SK-N-SH (cell line): ENCODE measurements around the gene ZDHHC16. TPM values are rescaled to one million over a fixed set of nuclear protein-coding genes. Genes with fewer than 3 reads are reported as not detected.

Experiments used
- CTCF ChIA-PET: fragments of 300-600, 350-600 bp; formaldehyde crosslinking; extraction: SDS; loops from one replicate; lab custom pipeline; 2021; lab: Yijun Ruan, JAX
- POLR2A ChIA-PET: fragments of 350-600 bp; sonication (Branson Sonifier 250); formaldehyde crosslinking; extraction: SDS; loops from one replicate; lab custom pipeline; 2020; ENCODE audit warnings: antibody characterized with exemption, inconsistent platforms; lab: Yijun Ruan, JAX
- DNase-seq: peaks from one replicate; pipeline ENCODE4 v3.0.0; 2012
- H2AFZ ChIP-seq: fragments of 200-600 bp; sonication (generic); 2 replicates; pipeline ENCODE4 v1.8.1; 2016; ENCODE audit warnings: antibody characterized with exemption, mild to moderate bottlenecking, low read depth
- H3F3A ChIP-seq: fragments of 200-600 bp; sonication (generic); replicated peaks from 2 replicates; pipeline ENCODE3; 2016; ENCODE audit warnings: antibody characterized with exemption, mild to moderate bottlenecking; ENCODE audit not compliant: insufficient read depth
- H3K27ac ChIP-seq, 2 experiments: fragments of 200-500 bp in 1 of 2; fragments of 200-600 bp in 1 of 2; sonication (Bioruptor generic) in 1 of 2; sonication (generic), shearing (Covaris generic) in 1 of 2; 2 replicates each; pipeline versions ENCODE4 v1.5.1 to v1.6.1; 2014 to 2016; ENCODE audit warnings: low read depth in 2 of 2, inconsistent platforms in 1 of 2, low read length in 1 of 2, mild to moderate bottlenecking in 1 of 2, mixed read lengths in 1 of 2
- H3K27me3 ChIP-seq: fragments of 200-600 bp; sonication (generic), shearing (Covaris generic); 2 replicates; pipeline ENCODE4 v1.6.1; 2016; ENCODE audit warnings: mixed run types; ENCODE audit not compliant: insufficient read depth
- H3K36me3 ChIP-seq, 2 experiments: fragments of 200-500 bp in 1 of 2; fragments of 200-600 bp in 1 of 2; sonication (Bioruptor generic) in 1 of 2; sonication (generic) in 1 of 2; replicated peaks in 1 of 2; 2 replicates each; pipeline versions ENCODE3 to v1.5.1; 2014 to 2016; ENCODE audit warnings: low read length in 1 of 2, mild to moderate bottlenecking in 1 of 2; ENCODE audit not compliant: insufficient read depth in 2 of 2, control insufficient read depth in 1 of 2
- H3K4me1 ChIP-seq, 2 experiments: fragments of 200-500 bp in 1 of 2; fragments of 200-600 bp in 1 of 2; sonication (Bioruptor generic) in 1 of 2; sonication (generic), shearing (Covaris generic) in 1 of 2; 2 replicates each; pipeline versions ENCODE4 v1.5.1 to v1.6.1; 2014 to 2016; ENCODE audit warnings: low read depth in 1 of 2, low read length in 1 of 2, mixed run types in 1 of 2; ENCODE audit not compliant: insufficient read depth in 2 of 2, control insufficient read depth in 1 of 2
- H3K4me2 ChIP-seq: fragments of 200-600 bp; sonication (generic), shearing (Covaris generic); 2 replicates; pipeline ENCODE4 v1.6.1; 2017; ENCODE audit warnings: mixed run types
- H3K4me3 ChIP-seq, 2 experiments: fragments of 200-500 bp in 1 of 2; fragments of 200-600 bp in 1 of 2; sonication (Bioruptor generic) in 1 of 2; sonication (generic), shearing (Covaris generic) in 1 of 2; 2 replicates each; pipeline versions ENCODE4 v1.5.1 to v1.8.1; 2014 to 2016; ENCODE audit warnings: low read depth in 2 of 2, inconsistent platforms in 1 of 2, low read length in 1 of 2, mild to moderate bottlenecking in 1 of 2, mixed read lengths in 1 of 2, moderate library complexity in 1 of 2
- H3K79me2 ChIP-seq: fragments of 200-600 bp; sonication (generic); 2 replicates; pipeline ENCODE4 v1.8.1; 2017; ENCODE audit warnings: mild to moderate bottlenecking; ENCODE audit not compliant: insufficient read depth
- H3K9ac ChIP-seq: fragments of 200-600 bp; sonication (generic); 2 replicates; pipeline ENCODE4 v1.6.1; 2017; ENCODE audit warnings: mixed run types
- H3K9me2 ChIP-seq: fragments of 200-600 bp; sonication (generic); 2 replicates; pipeline ENCODE4 v1.6.1; 2017; ENCODE audit warnings: mixed run types
- H3K9me3 ChIP-seq: fragments of 200-600 bp; sonication (generic); 2 replicates; pipeline ENCODE4 v1.6.1; 2017; ENCODE audit warnings: mixed run types, mild to moderate bottlenecking, moderate library complexity
- H4K20me1 ChIP-seq: fragments of 200-600 bp; sonication (generic); 2 replicates; pipeline ENCODE4 v1.6.1; 2017; ENCODE audit warnings: mild to moderate bottlenecking, mixed run types; ENCODE audit not compliant: insufficient read depth
- CHD2 ChIP-seq: fragments of 150-350 bp; IDR thresholded peaks from 2 replicates; pipeline ENCODE4 v1.6.1; 2018; ENCODE audit warnings: low read length; ENCODE audit not compliant: partially characterized antibody
- GABPA ChIP-seq: IDR thresholded peaks from 2 replicates; pipeline ENCODE4 v1.4.0; 2012; ENCODE audit warnings: low read depth, mild to moderate bottlenecking
- MEF2A ChIP-seq: IDR thresholded peaks from 2 replicates; pipeline ENCODE4 v1.4.0; 2012; ENCODE audit warnings: low read depth, borderline replicate concordance
- RAD21 ChIP-seq: IDR thresholded peaks from 2 replicates; pipeline ENCODE4 v1.6.1; 2012; ENCODE audit warnings: mild to moderate bottlenecking, low read length
- RCOR1 ChIP-seq: fragments of 150-350 bp; IDR thresholded peaks from 2 replicates; pipeline ENCODE4 v1.6.1; 2017; ENCODE audit warnings: antibody characterized with exemption, low read length
- RXRA ChIP-seq: IDR thresholded peaks from 2 replicates; pipeline ENCODE4 v1.4.0; 2012; ENCODE audit warnings: low read depth, mild to moderate bottlenecking, borderline replicate concordance
- TAF1 ChIP-seq: IDR thresholded peaks from 2 replicates; pipeline ENCODE4 v1.6.1; 2012; ENCODE audit warnings: low read depth, mild to moderate bottlenecking, low read length, moderate library complexity, borderline replicate concordance
- WGBS: methylation state at CpG from one replicate; pipeline ENCODE4 v1.1.6; 2017; ENCODE audit warnings: low lambda C conversion rate; 5-methylcytosine and 5-hydroxymethylcytosine counted together
- polyA plus RNA-seq, 3 experiments: library from polyadenylated mRNA; depleted of rRNA; stranded (reverse); fragments of >200 nt; gene quantifications; 2 replicates each; pipeline ENCODE4 v1.2.3, GENCODE V29; 2012
- TF ChIP-seq, protein P1 (sequence below): IDR thresholded peaks from 2 replicates; pipeline ENCODE4; 2012
- TF ChIP-seq, protein P2 (sequence below): IDR thresholded peaks from 2 replicates; pipeline ENCODE4 v1.6.1; 2012; ENCODE audit warnings: mild to moderate bottlenecking, low read depth, low read length, moderate library complexity

ZDHHC16 gene
- polyA plus RNA-seq, 1 of the 3 experiments (the other 2 are of a cell fraction) = 71.5 TPM

DNA sequence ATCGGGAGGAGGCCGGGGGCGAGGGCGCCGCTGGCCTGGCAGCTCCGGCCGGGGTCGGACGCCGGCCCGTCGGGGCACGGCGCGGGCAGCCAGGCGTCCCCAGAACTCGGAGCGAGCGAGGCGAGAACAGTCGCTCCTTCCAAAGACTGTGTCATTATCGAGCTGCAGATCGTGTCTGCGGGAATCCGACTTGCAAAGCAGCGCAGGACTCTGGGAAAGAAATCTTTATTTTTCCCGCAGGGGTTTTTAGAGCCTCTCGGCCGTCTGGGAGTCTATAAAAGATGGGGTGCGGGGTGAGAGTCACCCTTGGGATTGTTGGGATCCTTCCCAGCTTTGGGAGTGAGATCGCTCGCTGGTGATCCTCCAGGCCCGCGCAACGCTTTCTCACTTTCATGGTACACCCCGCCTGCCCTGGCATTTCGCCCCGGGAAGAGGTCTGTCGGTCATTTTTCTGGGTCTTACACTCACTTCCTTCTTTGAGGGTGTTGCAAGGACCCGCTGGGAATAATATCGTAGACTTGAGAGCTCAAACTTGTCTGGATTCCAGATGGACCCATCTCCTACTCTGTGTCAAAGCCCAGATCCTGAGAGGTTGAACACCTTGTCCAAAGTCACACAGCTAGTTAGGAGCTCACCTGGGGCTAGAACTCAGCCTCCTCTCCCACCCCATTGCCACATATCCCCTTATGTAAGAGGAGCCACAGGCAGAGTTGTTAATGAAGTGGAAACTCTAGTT, 53.8 kb downstream of the ZDHHC16 start:
- peaks cover 66% of the 10 kb centered on the region for H4K20me1 ChIP-seq
- ChIA-PET POLR2A (interaction anchor here (1.2 to 1.4 kb wide), 3 partner anchors 12 to 53 kb away, joined by 3 to 5 read pairs (median 4); no protein-coding TSS in a partner anchor), CTCF (interaction anchor here (1.0 to 2.0 kb wide), 6 partner anchors 19 to 183 kb away, joined by 3 to 13 read pairs (median 4); partner anchors contain the start of gene ANKRD2)
- H3K27me3 ChIP-seq = no peaks in the 10 kb centered on the region
- H3K9me3 ChIP-seq = no peaks in the 10 kb centered on the region
- H3K9ac ChIP-seq = peak overlapping the region; percentile 84
- peaks cover 0 to 7% of the 10 kb centered on the region in 2 experiments for H3K36me3 ChIP-seq
- peak overlapping the region; percentile 80; the same call in 1 of the 2 replicates for H2AFZ ChIP-seq
- H3K4me2 ChIP-seq = peak overlapping the region; percentile 89
- TF ChIP-seq RCOR1 (no peak), TAF1 (0 out of 2 replicates have a peak, but pooled peaks have one; percentile 23)
- peak; percentile 39 for DNase-seq
- peaks cover 10% of the 10 kb centered on the region for H3F3A ChIP-seq
- H3K4me1 ChIP-seq = peaks cover 13 to 16% of the 10 kb centered on the region in 2 experiments; a peak in 3 of 4 replicates
- H3K27ac ChIP-seq = peak overlapping the region; percentile 64 to 89
- peaks cover 92% of the 10 kb centered on the region for H3K79me2 ChIP-seq
- WGBS = 14% methylated on average over 29 of the region's 41 CpGs
- peak overlapping the region; percentile 87 to 93 for H3K4me3 ChIP-seq
- H3K9me2 ChIP-seq = no peaks in the 10 kb centered on the region

DNA sequence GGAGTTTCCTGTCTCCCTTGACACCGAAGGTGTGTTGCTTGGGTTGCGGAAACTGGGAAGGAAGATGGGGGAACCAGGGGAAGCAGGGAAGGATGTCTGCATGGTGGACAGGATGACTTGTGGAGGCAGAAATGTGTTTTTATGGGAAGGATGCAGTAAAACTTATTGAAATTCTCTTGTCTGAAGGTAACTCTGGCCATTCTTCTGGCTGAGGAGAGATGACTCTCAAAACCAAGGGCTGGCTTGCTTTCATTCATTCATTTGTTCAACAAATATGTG, 54.3 kb downstream of the ZDHHC16 start:
- Histone ChIP-seq H3K9me2 (no peaks in the 10 kb centered on the region), H3F3A (peaks cover 10% of the 10 kb centered on the region), H3K4me3 (peak overlapping the region; percentile 87 to 93; a peak in 3 of 4 replicates), H3K4me2 (peak overlapping the region; percentile 89), H3K4me1 (peaks cover 8 to 12% of the 10 kb centered on the region in 2 experiments; a peak in 3 of 4 replicates), H3K79me2 (peaks cover 92% of the 10 kb centered on the region), H4K20me1 (peaks cover 66% of the 10 kb centered on the region), H3K9ac (peak overlapping the region; percentile 84), H3K9me3 (no peaks in the 10 kb centered on the region), H3K27me3 (no peaks in the 10 kb centered on the region), H2AFZ (no peak overlapping the region), H3K27ac (peak overlapping the region in 1 of 2 experiments; percentile 89; a peak in 1 of 4 replicates), H3K36me3 (peaks cover 0 to 7% of the 10 kb centered on the region in 2 experiments)
- no peak for DNase-seq
- CTCF ChIA-PET = interaction anchor here (1.0 to 2.0 kb wide), 2 partner anchors 34 to 53 kb away, joined by 5 to 13 read pairs; no protein-coding TSS in a partner anchor
- TF ChIP-seq MEF2A (no peak), RAD21 (no peak), GABPA (no peak), CHD2 (no peak)
- TF ChIP-seq, protein P1, sequence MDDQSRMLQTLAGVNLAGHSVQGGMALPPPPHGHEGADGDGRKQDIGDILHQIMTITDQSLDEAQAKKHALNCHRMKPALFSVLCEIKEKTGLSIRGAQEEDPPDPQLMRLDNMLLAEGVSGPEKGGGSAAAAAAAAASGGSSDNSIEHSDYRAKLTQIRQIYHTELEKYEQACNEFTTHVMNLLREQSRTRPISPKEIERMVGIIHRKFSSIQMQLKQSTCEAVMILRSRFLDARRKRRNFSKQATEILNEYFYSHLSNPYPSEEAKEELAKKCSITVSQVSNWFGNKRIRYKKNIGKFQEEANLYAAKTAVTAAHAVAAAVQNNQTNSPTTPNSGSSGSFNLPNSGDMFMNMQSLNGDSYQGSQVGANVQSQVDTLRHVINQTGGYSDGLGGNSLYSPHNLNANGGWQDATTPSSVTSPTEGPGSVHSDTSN = no peak
- WGBS = 98% methylated on average over 2 of the region's 2 CpGs
- POLR2A ChIA-PET = no interaction called here

DNA sequence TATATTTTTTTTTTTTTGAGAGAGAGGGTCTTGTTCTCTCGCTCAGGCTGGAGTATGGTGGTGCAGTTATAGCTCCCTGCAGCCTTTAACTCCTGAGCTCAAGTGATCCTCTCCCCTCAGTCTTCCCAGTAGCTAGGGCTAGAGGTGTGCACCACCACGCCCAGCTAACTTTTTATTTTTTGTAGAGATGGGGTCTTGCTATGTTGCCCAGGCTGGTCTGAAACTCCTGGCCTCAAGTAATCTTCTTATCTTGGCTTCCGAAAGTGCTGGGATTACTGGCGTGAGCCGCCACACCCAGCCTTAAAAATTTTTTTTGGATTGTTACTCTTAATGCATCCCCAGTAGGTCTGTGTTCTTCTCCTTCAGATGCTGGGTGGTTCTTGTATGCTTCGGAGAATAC, 56.9 kb downstream of the ZDHHC16 start:
- Histone ChIP-seq H3F3A (peaks cover 3% of the 10 kb centered on the region), H3K27me3 (no peaks in the 10 kb centered on the region), H3K4me2 (no peak overlapping the region), H2AFZ (no peak overlapping the region), H3K9me3 (no peaks in the 10 kb centered on the region), H3K4me1 (peaks cover 0 to 7% of the 10 kb centered on the region in 2 experiments; a peak in 1 of 4 replicates), H3K9ac (no peak overlapping the region), H3K27ac (no peak overlapping the region), H3K36me3 (no peaks in the 10 kb centered on the region), H3K9me2 (no peaks in the 10 kb centered on the region), H4K20me1 (peaks cover 68% of the 10 kb centered on the region), H3K4me3 (no peak overlapping the region), H3K79me2 (peaks cover 92% of the 10 kb centered on the region)
- DNase-seq = no peak
- POLR2A ChIA-PET = no interaction called here
- WGBS = 90% methylated on average over 6 of the region's 6 CpGs
- CTCF ChIA-PET = interaction anchor here (1.7 kb wide), 2 partner anchors 19 to 31 kb away, joined by 3 to 7 read pairs; no protein-coding TSS in a partner anchor
- TF ChIP-seq MEF2A (no peak), RXRA (no peak)
- TF ChIP-seq, protein P2, sequence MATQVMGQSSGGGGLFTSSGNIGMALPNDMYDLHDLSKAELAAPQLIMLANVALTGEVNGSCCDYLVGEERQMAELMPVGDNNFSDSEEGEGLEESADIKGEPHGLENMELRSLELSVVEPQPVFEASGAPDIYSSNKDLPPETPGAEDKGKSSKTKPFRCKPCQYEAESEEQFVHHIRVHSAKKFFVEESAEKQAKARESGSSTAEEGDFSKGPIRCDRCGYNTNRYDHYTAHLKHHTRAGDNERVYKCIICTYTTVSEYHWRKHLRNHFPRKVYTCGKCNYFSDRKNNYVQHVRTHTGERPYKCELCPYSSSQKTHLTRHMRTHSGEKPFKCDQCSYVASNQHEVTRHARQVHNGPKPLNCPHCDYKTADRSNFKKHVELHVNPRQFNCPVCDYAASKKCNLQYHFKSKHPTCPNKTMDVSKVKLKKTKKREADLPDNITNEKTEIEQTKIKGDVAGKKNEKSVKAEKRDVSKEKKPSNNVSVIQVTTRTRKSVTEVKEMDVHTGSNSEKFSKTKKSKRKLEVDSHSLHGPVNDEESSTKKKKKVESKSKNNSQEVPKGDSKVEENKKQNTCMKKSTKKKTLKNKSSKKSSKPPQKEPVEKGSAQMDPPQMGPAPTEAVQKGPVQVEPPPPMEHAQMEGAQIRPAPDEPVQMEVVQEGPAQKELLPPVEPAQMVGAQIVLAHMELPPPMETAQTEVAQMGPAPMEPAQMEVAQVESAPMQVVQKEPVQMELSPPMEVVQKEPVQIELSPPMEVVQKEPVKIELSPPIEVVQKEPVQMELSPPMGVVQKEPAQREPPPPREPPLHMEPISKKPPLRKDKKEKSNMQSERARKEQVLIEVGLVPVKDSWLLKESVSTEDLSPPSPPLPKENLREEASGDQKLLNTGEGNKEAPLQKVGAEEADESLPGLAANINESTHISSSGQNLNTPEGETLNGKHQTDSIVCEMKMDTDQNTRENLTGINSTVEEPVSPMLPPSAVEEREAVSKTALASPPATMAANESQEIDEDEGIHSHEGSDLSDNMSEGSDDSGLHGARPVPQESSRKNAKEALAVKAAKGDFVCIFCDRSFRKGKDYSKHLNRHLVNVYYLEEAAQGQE = no peak
